MCF 10A (cell line): ENCODE results near the gene PEX14. TPM values are rescaled to one million over a fixed set of nuclear protein-coding genes. Genes with fewer than 3 reads are reported as not detected.

Experiments
- BruUV-seq: library from RNA; stranded (reverse); fragments of 400-500 nt; replicated peaks from 2 replicates; lab custom pipeline; 2021; lab: Mats Ljungman, UMichigan
- CTCF ChIA-PET: fragments of 300-600 bp; sonication (Branson Sonifier 250); formaldehyde crosslinking; extraction: SDS; loops from one replicate; lab custom pipeline; 2021; ENCODE audit warnings: antibody characterized with exemption, inconsistent platforms; lab: Yijun Ruan, JAX
- POLR2A ChIA-PET: fragments of 300-600, 350-650 bp; sonication (Branson Sonifier 250); formaldehyde crosslinking; extraction: SDS; loops from one replicate; lab custom pipeline; 2020; ENCODE audit warnings: antibody characterized with exemption, inconsistent platforms; lab: Yijun Ruan, JAX
- DNase-seq: peaks from one replicate; pipeline ENCODE4 v3.0.0-alpha.2; 2018; ENCODE audit not compliant: unreplicated experiment
- H3K27ac Mint-ChIP-seq: one replicate; pipeline ENCODE4 v1.8.0; 2022; ENCODE audit warnings: mild to moderate bottlenecking, low read depth, mixed read lengths; ENCODE audit not compliant: unreplicated experiment
- H3K27me3 Mint-ChIP-seq: one replicate; pipeline ENCODE4 v1.8.0; 2022; ENCODE audit warnings: mixed read lengths; ENCODE audit not compliant: insufficient read depth, unreplicated experiment
- H3K36me3 Mint-ChIP-seq: one replicate; pipeline ENCODE4 v1.8.0; 2022; ENCODE audit warnings: mild to moderate bottlenecking, moderate library complexity, mixed read lengths; ENCODE audit not compliant: insufficient read depth, unreplicated experiment
- H3K4me1 Mint-ChIP-seq: one replicate; pipeline ENCODE4 v1.8.0; 2022; ENCODE audit warnings: mixed read lengths; ENCODE audit not compliant: insufficient read depth, unreplicated experiment
- H3K4me3 Mint-ChIP-seq: one replicate; pipeline ENCODE4 v1.8.0; 2022; ENCODE audit warnings: mild to moderate bottlenecking, moderate library complexity, mixed read lengths; ENCODE audit not compliant: unreplicated experiment
- H3K9me3 Mint-ChIP-seq: one replicate; pipeline ENCODE4 v1.8.0; 2022; ENCODE audit warnings: mixed read lengths; ENCODE audit not compliant: unreplicated experiment
- CTCF ChIP-seq: fragments of 200-600 bp; IDR thresholded peaks from one replicate; pipeline ENCODE4 v1.8.0; 2022; ENCODE audit warnings: antibody characterized with exemption, mild to moderate bottlenecking; ENCODE audit not compliant: unreplicated experiment
- intact Hi-C: fragments of 100-400 bp; cut with micrococcal nuclease; formaldehyde crosslinking; loops from 2 replicates; pipeline ENCODE4 v1.14.1; 2022
- total RNA-seq: library from RNA; stranded (reverse); gene quantifications from 2 replicates; pipeline ENCODE4 v1.2.3, GENCODE V29; 2022

The PEX14 gene
- total RNA-seq, 1 experiment from 2014 or later: 22.2 TPM

GRCh38 chr1:10646347-10646861 lies 171.7 kb downstream of the PEX14 start:
- TF ChIP-seq CTCF: no peak
- Mint-ChIP-seq H3K27ac (no peak overlapping the region), H3K36me3 (peaks cover 17% of the 10 kb centered on the region), H3K4me3 (no peak overlapping the region), H3K9me3 (no peaks in the 10 kb centered on the region), H3K27me3 (no peaks in the 10 kb centered on the region), H3K4me1 (peaks cover 5% of the 10 kb centered on the region)
- ChIA-PET POLR2A (interaction anchor here (1.3 kb wide), 1 partner anchor 12 kb away, joined by 3 read pairs; no protein-coding TSS in a partner anchor), CTCF (interaction anchor here (0.7 kb wide), 1 partner anchor 244 kb away, joined by 3 read pairs; no protein-coding TSS in a partner anchor)
- intact Hi-C loops: no loop called here
- no TSS peak for BruUV-seq
- peak; percentile 68 for DNase-seq

- CTCF ChIA-PET: no interaction called here
- Mint-ChIP-seq H3K27me3 (no peaks in the 10 kb centered on the region), H3K36me3 (peaks cover 17% of the 10 kb centered on the region), H3K4me1 (peaks cover 5% of the 10 kb centered on the region), H3K9me3 (no peaks in the 10 kb centered on the region), H3K4me3 (no peak overlapping the region), H3K27ac (no peak overlapping the region)
- TF ChIP-seq CTCF: no peak
- POLR2A ChIA-PET: no interaction called here
- intact Hi-C loops: no loop called here
- BruUV-seq: no TSS peak
- DNase-seq: no peak
Observed at GRCh38 chr1:10647414-10648170, 172.8 kb downstream of the PEX14 start.

GRCh38 chr1:10648689-10649516 lies 174.2 kb downstream of the PEX14 start:
- intact Hi-C loops: no loop called here
- Mint-ChIP-seq H3K9me3 (no peaks in the 10 kb centered on the region), H3K27me3 (no peaks in the 10 kb centered on the region), H3K36me3 (peaks cover 17% of the 10 kb centered on the region), H3K27ac (no peak overlapping the region), H3K4me3 (no peak overlapping the region), H3K4me1 (peaks cover 5% of the 10 kb centered on the region)
- no peak for TF ChIP-seq CTCF
- ChIA-PET CTCF (interaction anchor here (0.6 kb wide), 1 partner anchor 125 kb away, joined by 3 read pairs; no protein-coding TSS in a partner anchor), POLR2A (no interaction called here)
- no peak for DNase-seq
- BruUV-seq: no TSS peak
